Right forelimb (tissue), 1 donor: ENCODE results near the gene ANKIB1.
"Not testable (repeated sequence)": the region's sequence is repeated elsewhere in the genome, so short reads cannot be mapped to it uniquely, and the experiment has no call there.

Experiments
- DNase-seq: peaks from one replicate; pipeline ENCODE4 v3.0.0-alpha.2; 2018

Gene ANKIB1, protein sequence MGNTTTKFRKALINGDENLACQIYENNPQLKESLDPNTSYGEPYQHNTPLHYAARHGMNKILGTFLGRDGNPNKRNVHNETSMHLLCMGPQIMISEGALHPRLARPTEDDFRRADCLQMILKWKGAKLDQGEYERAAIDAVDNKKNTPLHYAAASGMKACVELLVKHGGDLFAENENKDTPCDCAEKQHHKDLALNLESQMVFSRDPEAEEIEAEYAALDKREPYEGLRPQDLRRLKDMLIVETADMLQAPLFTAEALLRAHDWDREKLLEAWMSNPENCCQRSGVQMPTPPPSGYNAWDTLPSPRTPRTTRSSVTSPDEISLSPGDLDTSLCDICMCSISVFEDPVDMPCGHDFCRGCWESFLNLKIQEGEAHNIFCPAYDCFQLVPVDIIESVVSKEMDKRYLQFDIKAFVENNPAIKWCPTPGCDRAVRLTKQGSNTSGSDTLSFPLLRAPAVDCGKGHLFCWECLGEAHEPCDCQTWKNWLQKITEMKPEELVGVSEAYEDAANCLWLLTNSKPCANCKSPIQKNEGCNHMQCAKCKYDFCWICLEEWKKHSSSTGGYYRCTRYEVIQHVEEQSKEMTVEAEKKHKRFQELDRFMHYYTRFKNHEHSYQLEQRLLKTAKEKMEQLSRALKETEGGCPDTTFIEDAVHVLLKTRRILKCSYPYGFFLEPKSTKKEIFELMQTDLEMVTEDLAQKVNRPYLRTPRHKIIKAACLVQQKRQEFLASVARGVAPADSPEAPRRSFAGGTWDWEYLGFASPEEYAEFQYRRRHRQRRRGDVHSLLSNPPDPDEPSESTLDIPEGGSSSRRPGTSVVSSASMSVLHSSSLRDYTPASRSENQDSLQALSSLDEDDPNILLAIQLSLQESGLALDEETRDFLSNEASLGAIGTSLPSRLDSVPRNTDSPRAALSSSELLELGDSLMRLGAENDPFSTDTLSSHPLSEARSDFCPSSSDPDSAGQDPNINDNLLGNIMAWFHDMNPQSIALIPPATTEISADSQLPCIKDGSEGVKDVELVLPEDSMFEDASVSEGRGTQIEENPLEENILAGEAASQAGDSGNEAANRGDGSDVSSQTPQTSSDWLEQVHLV

DNA sequence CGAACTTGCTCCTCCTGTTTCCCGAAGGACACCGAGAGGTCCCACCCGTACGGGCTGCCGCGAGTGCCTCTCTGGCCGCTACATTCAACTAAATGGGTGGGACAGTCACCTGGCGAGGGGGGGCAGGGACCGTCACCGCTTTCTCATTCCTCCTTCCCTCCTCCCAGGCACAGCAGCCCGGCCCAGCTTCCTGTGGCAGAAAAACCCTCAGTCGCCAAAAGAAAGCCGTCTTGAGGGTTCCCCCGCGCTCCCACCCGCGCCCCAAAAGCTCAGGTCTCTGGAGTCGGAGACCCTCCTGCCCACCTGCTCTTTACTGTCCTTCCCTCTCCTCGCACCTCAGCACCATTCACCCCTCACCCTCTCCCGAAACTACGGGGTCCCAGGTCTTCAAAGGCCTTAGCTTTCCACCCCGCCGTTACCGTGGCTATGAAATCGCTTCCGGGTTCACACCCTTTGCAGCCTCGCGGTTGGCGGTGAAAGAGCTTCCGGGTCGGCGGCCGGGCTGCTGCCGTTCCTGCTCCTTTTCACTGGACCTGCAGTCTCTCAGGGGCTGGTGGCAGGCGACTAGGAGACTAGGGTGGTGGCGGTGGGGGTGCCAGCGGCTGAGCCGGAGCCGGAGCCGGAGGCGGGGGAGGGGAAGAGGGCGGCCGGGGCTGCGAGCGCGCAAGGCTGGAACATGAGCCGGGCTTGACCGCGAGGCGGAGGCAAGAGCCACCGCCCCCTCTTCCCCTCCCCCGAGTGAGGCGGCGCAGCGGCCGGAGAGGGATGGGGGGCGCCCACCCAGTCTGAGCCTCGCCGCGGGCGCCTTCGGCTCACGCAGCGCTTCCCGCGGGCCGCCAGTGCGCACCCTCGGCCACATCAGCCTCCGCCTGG is at the start of gene ANKIB1, which contains the start of gene KRIT1:
ANKIB1 (plus strand) TSS at position 488 of the 873 bp plus-strand sequence. CDS start 49,005 bp downstream, outside the sequence.
KRIT1 (minus strand) TSS at position 428 of the 873 bp plus-strand sequence. CDS start 3,779 bp downstream, outside the sequence.
- peak; percentile 94 for DNase-seq

DNA sequence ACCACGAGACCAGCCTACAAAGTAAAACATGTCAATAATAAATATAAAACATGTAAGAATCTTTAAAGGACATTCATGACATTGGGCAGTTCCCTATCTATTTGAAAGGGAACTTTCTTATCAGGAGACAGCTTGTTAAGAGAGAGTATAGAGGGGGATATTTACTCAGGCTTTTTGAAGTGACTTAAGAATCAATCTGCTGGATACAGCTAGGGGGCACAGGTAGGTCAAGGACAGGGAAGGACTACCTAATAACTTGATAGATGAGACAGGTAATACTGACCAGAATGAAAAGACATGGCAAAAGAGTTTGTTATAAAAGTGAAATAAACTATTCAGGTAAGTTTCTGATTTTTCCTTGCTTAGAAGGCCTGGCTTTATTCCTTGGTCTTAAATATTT is 45.0 kb upstream of the ANKIB1 start:
- no peak for DNase-seq

DNA sequence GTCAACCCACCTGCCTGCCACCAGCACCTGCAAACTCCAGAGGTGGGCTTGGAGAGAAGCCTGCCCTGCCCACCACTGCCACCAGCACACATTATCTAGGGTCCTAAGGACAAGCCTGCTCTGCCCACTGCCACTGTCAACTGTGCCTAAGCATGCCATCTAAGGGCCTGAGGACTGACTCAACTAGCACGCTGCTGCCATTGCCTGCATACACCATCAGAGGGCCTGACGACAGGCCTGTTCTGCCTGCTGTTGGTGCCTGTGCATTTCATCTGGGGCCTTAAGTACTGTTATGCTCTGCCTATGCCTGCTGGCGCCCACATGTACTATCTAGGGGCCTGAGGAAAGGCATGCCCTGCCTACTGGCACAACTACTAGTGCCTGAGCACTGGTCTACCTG is 39.8 kb upstream of the ANKIB1 start:
- DNase-seq: no peak

DNA sequence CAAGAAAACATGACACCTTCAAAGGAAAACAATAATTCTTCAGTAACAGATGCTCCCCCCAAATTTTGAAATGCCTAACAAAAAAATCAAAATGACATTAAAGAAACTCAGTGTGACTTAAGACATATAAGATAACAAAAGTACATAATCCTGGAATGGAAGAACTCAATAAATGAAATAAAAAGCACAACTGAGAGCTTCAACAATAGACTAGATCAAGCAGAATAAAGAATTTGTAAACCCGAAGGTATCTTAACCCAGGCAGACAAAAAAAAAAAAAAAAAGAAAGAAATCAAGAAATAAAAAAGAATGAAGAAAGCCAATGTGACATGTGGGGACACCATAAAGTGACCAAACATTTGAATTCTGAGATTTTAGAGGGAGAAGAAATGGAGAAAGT is 39.1 kb upstream of the ANKIB1 start:
- DNase-seq: no peak

DNA sequence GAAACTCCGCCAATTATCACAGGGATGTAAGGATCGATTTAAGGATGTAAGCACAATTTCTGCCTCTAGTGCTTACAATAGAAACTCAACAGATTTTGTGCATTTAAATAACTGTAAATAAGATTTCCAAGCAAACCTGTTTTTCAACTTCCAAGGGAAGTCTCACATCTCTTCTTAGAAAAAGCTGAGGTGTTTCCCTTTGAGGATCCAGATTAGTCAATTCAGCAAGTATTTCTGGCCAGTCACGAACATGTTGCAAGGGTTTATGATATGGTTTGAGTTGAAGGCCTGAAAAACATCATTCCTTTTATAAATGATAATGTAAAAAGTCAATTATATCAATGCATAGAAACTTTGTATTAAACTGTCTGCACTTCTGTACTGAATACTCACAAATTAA is 24.0 kb upstream of the ANKIB1 start:
- DNase-seq: no peak

DNA sequence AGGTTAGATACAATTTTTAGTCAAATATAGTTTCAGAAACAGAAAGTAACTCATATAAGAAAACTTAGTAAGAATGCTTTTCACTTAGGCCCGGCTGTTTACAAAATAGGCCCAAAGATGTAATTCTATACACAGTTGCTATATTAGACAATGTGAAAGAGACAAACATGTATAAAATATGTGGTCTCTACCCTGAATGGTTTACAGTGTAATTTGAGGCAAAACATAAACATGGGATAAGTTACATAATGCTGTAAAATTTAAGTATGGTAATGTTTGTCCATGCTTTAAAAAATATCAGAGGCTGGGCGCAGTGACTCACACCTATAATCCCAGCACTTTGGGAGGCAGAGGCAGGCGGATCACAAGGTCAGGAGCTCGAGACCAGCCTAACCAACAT is 18.8 kb upstream of the ANKIB1 start:
- no peak for DNase-seq

DNA sequence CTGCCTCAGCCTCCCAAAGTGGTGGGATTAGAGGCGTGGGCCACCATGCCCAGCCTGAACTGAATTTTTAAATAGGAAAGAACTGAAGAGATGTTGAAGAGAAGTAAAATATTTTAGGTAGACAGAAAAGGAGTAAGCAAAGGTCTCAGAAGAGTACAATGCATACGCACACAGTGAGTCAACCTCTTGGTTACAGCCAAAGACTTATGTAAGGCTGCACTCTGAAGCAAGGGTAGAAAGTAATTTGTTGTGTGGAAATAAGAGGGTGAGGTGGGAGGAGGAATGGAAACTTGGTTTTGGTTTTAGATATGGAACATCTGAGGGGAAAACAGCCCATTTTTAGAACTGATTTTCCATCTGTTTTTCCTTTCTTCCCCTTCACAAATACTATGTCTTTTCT is 17.7 kb upstream of the ANKIB1 start:
- DNase-seq: no peak

DNA sequence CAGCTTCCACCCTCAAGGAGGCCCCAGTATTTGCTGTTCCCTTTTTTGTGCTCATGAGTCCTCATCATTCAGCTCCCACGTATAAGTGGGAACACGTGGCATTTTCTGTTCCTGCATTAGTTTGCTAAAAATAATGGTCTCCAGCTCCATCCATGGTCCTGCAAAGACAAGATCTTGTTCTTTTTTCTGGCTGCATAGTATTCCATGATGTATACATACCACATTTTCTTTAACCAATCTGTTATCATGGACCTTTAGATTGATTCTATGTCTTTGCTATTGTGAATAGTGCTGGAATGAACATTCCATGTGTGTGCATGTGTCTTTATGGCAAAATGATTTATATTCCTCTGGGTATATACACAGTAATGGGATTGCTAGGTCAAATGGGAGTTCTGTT is 17.0 kb upstream of the ANKIB1 start:
- no peak for DNase-seq

DNA sequence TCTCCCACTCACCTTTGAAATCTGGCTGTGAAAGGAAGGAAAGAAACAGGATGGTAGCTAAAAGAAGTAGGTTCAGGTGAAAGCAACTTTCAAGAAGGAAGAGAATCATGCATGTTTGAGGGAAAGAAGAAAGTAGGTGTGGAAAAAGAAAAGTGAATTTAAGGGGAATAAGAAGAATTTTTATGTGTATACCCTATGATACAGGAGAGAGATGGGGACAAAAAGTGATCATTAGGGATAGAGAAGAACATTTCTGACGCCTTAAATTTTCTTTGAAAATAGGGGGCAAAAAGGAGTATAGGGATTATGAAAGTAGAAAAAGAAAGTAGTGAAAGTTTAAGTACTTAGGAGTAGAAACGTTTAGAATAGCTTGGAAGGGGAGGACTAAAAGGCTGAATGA is 15.2 kb upstream of the ANKIB1 start:
- no peak for DNase-seq

DNA sequence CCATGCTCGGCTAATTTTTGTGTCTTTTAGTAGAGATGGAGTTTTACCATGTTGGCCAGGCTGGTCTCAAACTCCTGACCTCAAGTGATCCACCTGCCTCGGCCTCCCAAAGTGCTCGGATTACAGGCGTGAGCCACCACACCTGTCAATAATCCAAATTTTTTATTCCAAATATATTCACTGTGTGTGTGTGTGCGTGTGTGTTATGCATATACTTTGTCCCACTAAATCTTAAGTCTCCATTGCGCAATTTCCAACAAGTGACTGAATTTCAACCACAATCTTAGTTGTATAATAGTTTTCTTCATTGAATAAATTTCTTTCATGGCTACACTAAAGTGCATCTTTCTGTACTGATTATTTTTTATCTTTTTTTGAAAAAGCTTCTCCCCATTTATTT is 2.8 kb upstream of the ANKIB1 start:
- DNase-seq: no peak

DNA sequence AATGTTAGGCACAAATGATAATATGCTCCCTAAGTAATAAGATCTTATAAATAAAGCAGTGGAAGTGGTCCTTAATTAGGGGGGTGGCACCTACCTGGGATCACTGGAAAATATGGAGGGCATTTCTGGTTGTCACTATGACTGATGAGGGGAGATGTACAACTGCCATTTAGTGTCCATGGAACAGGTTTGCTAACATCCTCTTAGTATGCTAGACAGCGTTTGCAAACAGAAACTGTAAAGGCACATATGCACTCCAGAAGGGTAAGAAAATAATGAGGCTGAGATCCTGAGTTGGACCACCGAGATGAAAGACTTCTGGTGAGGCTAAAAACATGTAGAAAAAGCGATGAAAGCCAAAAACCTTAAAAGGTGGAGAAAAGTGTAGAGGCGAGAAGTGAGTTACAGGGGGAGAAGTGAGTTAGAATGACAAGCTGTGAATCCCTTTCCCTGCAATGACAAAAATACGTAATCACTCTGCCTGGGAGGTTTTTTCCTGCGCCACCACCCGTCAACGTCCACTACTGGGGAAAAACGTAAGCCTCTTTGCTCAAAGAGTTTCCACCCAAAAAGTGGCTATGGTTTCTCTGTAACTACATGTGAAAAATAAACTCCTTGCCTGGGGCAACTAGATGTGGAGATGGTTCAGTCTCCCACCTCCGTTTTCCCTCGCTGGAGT is 827 bp upstream of the ANKIB1 start:
- DNase-seq: no peak

DNA sequence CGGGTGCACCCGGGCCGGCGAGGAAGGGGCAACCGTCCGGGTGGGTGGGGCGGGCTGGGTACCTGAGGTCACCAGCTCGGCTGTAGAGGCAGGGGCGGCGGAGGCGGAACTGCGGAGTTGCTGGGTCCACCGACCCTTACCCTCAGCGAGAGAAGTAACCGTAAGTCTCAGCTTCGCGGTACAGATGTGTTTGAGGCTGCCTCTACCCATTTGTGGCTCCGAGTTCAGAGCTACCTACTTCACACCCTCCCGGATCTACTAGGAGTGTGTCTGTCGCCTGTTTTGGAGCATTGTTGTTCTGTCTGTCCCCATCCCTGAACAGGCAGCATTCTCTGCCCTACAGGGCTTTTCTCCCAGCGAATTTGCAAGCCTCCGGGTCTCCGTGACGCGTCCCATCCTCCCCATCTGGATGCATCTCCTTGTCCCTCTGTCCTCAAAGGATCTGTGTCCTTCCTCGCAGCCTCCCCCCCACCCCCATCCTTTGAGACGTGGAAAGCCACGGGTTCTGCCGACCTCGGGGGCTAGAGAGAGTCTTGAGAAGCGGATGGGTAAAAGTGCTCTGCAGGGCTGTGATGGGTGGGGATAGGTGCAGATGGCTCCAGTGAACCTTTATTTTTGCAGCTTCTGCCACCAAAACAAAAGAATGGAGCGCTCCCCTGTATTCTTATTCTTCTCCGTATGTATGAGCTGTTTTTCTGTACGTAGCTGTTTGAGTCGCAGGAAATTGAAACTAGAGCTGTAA is 757 bp downstream of the ANKIB1 start:
- DNase-seq: no peak

DNA sequence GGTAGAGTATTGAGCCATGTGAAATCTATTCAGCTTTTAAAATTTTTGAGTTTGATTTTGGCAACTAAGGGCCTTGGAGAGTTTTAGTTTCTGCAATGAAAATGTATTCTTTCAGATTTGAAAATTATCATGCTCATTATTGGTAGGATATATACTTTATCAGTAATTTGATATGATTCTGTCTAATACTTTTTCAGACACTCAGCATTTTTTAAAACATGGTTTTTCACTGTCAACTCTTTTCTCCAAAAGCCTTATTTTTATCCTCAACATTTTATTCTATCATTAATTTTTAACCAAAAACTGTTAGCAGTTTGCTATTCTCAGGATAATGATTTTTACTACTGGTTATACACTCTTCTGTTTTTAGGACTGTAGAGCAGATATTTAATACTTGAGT is 4.8 kb downstream of the ANKIB1 start:
- no peak for DNase-seq

DNA sequence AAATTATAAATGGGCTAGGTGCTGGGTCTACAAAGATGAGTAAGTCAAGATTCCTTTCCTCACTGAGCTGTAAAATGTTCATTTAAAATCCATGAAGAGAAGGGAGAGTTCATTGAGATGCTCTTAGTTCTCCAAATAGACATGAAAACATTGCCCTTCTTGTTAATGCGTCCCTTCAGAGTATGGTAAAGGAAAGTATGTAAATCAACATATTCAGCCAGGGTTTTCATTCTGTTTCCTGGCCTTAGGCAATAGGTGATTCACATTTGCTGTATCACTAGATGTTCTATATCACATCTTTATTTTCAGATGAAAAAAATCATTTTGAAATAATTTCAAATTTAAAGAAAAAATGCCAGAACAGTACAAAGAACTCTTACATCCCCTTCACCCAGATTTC is 5.4 kb downstream of the ANKIB1 start:
- no peak for DNase-seq

DNA sequence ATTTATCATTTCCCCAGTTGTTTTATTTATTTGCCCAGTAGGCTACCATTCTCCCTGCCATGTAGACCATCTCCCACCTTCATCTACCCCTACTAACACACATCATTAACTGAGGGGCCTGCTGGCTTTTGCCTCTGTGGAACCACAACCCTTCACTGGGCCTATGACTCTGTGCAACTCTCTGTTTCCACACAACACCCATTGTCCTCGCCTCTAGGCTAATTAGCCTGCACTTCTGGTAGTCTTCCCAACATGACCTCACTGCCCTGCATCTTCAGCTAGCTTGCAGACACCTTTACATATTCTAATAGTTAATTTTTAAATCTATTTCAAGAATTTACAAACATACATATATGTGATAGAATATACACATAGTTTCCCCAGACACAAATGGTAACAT is 7.5 kb downstream of the ANKIB1 start:
- DNase-seq: no peak

DNA sequence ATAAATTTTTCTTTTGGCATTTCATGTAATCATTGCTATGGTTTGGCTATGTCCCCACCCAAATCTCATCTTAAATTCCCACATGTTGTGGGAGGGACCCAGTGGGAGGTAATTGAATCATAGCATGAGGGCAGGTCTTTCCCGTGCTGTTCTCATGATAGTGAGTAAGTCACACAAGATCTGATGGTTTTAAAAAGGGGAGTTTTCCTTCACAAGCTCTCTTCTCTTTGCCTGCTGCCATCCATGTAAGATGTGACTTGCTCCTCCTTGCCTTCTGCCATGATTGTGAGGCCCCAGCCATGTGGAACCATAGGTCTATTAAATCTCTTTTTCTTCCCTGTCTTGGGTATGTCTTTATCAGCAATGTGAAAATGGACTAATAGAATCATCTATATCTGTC is 9.0 kb downstream of the ANKIB1 start:
- DNase-seq: not testable (repeated sequence)

DNA sequence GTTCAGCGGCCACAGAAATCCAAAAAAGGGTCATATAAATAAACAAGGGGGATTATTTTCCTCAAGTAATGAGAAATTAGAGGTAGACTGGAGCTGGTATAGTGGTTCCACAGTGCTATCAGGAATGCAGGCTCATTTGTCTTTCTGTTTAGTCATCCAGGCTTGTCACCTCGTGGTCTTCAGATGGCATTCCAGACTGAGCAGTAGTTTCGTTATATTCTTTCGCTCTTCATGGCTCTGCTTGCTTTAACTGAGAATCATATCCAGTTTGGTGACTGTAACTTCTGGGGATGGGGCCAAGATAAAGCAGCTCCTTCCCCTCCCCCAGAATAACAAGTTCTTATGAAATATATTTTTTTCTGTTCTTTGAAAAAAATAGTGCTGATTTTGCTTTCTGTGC is 9.5 kb downstream of the ANKIB1 start:
- no peak for DNase-seq

DNA sequence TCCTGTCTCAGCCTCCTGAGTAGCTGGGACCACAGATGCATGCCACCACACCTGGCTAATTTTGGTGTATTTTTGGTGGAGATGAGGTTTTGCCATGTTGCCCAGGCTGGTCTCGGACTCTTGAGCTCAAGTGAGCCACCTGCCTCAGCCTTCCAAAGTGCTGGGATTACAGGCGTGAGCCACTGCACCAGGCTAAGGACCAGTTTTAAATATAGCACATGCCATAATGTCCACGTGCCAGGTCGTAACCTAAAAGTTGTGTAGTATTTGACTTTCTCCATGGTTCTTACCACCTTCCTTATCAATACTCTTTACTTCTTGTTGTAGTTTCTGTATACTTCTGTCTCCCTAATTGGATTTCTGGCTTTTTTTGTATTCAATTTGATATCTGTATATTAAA is 13.3 kb downstream of the ANKIB1 start:
- no peak for DNase-seq

DNA sequence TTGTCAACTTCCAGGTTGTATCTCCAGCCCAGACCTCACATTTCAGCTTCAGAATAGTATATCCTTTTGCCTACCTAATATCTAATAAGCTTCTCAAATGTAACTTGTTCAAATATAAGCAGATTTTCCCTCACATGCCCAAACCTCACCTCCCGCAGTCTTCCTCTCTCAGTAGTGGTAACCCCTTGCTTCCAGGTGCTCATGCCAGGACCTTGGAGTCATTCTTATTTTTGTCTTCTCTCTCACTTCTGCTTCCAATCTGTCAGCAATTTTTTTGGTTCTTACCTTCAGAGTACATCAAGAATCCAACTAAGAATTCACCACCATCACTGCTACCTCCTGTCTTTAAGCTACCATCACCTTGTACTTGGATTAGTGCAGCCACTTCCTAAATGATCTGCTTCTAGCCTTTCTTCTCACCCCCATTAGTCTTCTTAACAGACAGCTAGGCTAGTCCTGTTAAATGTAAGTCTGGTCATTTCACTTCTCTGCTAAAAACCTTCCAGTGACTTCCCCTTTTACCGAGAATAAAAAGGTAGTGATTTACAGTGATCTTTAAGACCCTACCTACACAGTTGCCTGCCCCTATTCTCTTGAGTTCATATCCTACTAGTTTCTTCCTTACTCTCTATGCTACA is 14.0 kb downstream of the ANKIB1 start:
- DNase-seq: no peak

DNA sequence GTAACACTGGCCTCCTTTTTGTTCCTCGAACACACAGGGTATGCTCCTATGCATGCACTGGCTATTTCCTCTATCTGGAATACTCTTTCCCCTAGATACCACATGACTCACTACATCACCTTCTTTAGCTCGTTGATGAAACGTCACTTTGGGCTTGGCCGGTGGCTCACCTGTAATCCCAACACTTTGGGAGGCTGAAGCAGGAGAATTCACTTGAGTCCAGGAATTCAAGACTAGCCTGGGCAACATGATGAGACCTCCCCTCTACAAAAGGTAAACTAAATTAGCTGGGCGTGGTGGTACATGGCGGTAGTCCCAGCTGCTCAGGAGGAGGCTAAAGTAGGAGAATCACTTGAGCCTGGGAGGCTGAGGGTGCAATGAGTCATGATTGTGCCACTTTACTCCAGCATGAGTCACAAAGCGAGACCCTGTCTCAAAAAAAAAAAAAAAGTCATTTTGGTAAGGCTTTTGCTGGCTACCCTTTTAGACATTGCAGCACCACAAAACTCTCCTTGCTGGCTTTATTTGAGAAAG is 14.5 kb downstream of the ANKIB1 start:
- DNase-seq: no peak
